Tibial nerve (tissue), 4 donors: ENCODE data around the gene TRAK1. TPM values are rescaled to one million over a fixed set of nuclear protein-coding genes. Genes with fewer than 3 reads are reported as not detected.

Source experiments
- DNase-seq, 2 donors: peaks; one replicate each; pipeline ENCODE4 v3.0.0-alpha.2; 2019; ENCODE audit warnings: low spot score in 2 of 2
- H3K27ac ChIP-seq, 4 donors: fragments of 200-600 bp; sonication (generic) in 3 of 4; one replicate each; pipeline ENCODE4 v1.5.1; 2017 to 2019; ENCODE audit warnings: mild to moderate bottlenecking in 1 of 4
- H3K27me3 ChIP-seq, 2 donors: fragments of 200-600 bp; sonication (generic) in 1 of 2; one replicate each; pipeline versions ENCODE4 v1.5.1 to v1.6.0; 2017 to 2019
- H3K36me3 ChIP-seq, 3 donors: fragments of 200-600 bp; sonication (generic); one replicate each; pipeline ENCODE4 v1.5.1; 2018 to 2019
- H3K4me1 ChIP-seq, 4 donors: fragments of 200-600 bp; sonication (generic) in 3 of 4; one replicate each; pipeline ENCODE4 v1.5.1; 2017 to 2019
- H3K4me3 ChIP-seq, 4 donors: fragments of 200-600 bp; sonication (generic) in 3 of 4; one replicate each; pipeline ENCODE4 v1.5.1; 2017 to 2019; ENCODE audit warnings: mild to moderate bottlenecking in 1 of 4, moderate library complexity in 1 of 4
- H3K9me3 ChIP-seq, 4 donors: fragments of 200-600 bp; sonication (generic) in 3 of 4; one replicate each; pipeline ENCODE4 v1.5.1; 2017 to 2019
- CTCF ChIP-seq, 5 experiments: fragments of 200-600 bp in 3 of 5; fragments of 450-650 bp in 2 of 5; sonication (generic) in 3 of 5; IDR thresholded peaks; one replicate each; pipeline ENCODE4 v1.5.1; 2016 to 2019; ENCODE audit warnings: antibody characterized with exemption in 5 of 5, mild to moderate bottlenecking in 3 of 5, moderate library complexity in 2 of 5
- EP300 ChIP-seq, 2 donors: sonication (generic); formaldehyde crosslinking; IDR thresholded peaks; one replicate each; pipeline ENCODE4 v1.6.1; 2017; ENCODE audit warnings: antibody characterized with exemption in 2 of 2, mild to moderate bottlenecking in 1 of 2
- POLR2A ChIP-seq, 2 donors: fragments of 450-650 bp; IDR thresholded peaks; one replicate each; pipeline ENCODE4 v1.6.1; 2017; ENCODE audit warnings: antibody characterized with exemption in 2 of 2, mild to moderate bottlenecking in 2 of 2, moderate library complexity in 2 of 2
- WGBS, 2 donors: methylation state at CpG; one replicate each; pipeline ENCODE4 v1.1.5; 2018; 5-methylcytosine and 5-hydroxymethylcytosine counted together
- total RNA-seq, 4 donors: library from RNA; depleted of rRNA; stranded (reverse); fragments of >200 nt; gene quantifications; one replicate each; pipeline ENCODE4 v1.1.0, GENCODE V29; 2016

Gene TRAK1
- total RNA-seq, 4 donors from 2014 or later: 28.6 to 68.1 (median 35.5) TPM

GRCh38 chr3:42133500-42134298 lies 42.5 kb downstream of the TRAK1 start:
- WGBS, 2 donors: 69 to 85% methylated on average over 5 of the region's 5 CpGs
- DNase-seq: no peak
- no peak for TF ChIP-seq POLR2A (IDR thresholded peaks at IDR 0.05)
- no peak for TF ChIP-seq CTCF (IDR thresholded peaks at IDR 0.05)
- no peak for TF ChIP-seq EP300 (IDR thresholded peaks at IDR 0.05)

GRCh38 chr3:42134867-42135464 lies 43.8 kb downstream of the TRAK1 start:
- H3K27me3 ChIP-seq: no peaks in the 10 kb centered on the region
- H3K4me3 ChIP-seq: no peak overlapping the region
- H3K27ac ChIP-seq: no peak overlapping the region
- H3K9me3 ChIP-seq: no peaks in the 10 kb centered on the region
- peaks cover 0 to 6% (median 0%) of the 10 kb centered on the region in 4 donors for H3K4me1 ChIP-seq
- peaks cover 0 to 5% (median 0%) of the 10 kb centered on the region in 3 donors for H3K36me3 ChIP-seq
- no peak for TF ChIP-seq POLR2A (IDR thresholded peaks at IDR 0.05)
- no peak for TF ChIP-seq CTCF (IDR thresholded peaks at IDR 0.05)
- no peak for TF ChIP-seq EP300 (IDR thresholded peaks at IDR 0.05)
- DNase-seq: no peak
- 77 to 95% methylated on average over 3 of the region's 3 CpGs for WGBS, 2 donors

More at GRCh38 chr3:42133500-42134298, 42.5 kb downstream of the TRAK1 start:
- Histone ChIP-seq H3K36me3 (no peaks in the 10 kb centered on the region), H3K9me3 (no peaks in the 10 kb centered on the region), H3K4me3 (no peak overlapping the region), H3K27me3 (no peaks in the 10 kb centered on the region), H3K27ac (no peak overlapping the region), H3K4me1 (peaks cover 0 to 6% (median 0%) of the 10 kb centered on the region in 4 donors)

- Histone ChIP-seq H3K36me3 (peaks cover 0 to 5% (median 0%) of the 10 kb centered on the region in 3 donors), H3K27me3 (no peaks in the 10 kb centered on the region), H3K4me1 (peaks cover 0 to 9% (median 0%) of the 10 kb centered on the region in 4 donors), H3K4me3 (no peak overlapping the region), H3K9me3 (no peaks in the 10 kb centered on the region), H3K27ac (no peak overlapping the region)
- 91 to 92% methylated on average over 16 of the region's 16 CpGs for WGBS, 2 donors
- TF ChIP-seq EP300 (IDR thresholded peaks at IDR 0.05): no peak
- DNase-seq: no peak
These were observed 48.7 kb downstream of the TRAK1 start for GRCh38 chr3:42139621-42140453.

- Histone ChIP-seq H3K27ac (no peak overlapping the region), H3K4me1 (peaks cover 0 to 5% (median 0%) of the 10 kb centered on the region in 4 donors), H3K9me3 (no peaks in the 10 kb centered on the region), H3K36me3 (peaks cover 0 to 5% (median 0%) of the 10 kb centered on the region in 3 donors), H3K4me3 (no peak overlapping the region), H3K27me3 (no peaks in the 10 kb centered on the region)
- no peak for DNase-seq
- 85 to 88% methylated on average over 7 of the region's 7 CpGs for WGBS, 2 donors
- no peak for TF ChIP-seq POLR2A (IDR thresholded peaks at IDR 0.05)
- no peak for TF ChIP-seq CTCF (IDR thresholded peaks at IDR 0.05)
- TF ChIP-seq EP300 (IDR thresholded peaks at IDR 0.05): no peak
These were observed 49.6 kb downstream of the TRAK1 start for GRCh38 chr3:42140665-42141203.

GRCh38 chr3:42143440-42143839 lies 52.3 kb downstream of the TRAK1 start:
- Histone ChIP-seq H3K9me3 (no peaks in the 10 kb centered on the region), H3K4me3 (no peak overlapping the region), H3K27ac (no peak overlapping the region), H3K36me3 (peaks cover 0 to 5% (median 0%) of the 10 kb centered on the region in 3 donors), H3K4me1 (peaks cover 0 to 8% (median 0%) of the 10 kb centered on the region in 4 donors), H3K27me3 (no peaks in the 10 kb centered on the region)
- no peak for DNase-seq
- TF ChIP-seq POLR2A (IDR thresholded peaks at IDR 0.05): no peak
- no peak for TF ChIP-seq CTCF (IDR thresholded peaks at IDR 0.05)
- TF ChIP-seq EP300 (IDR thresholded peaks at IDR 0.05): no peak
- WGBS, 2 donors: 78% methylated on average over 7 of the region's 7 CpGs
